Renal cortex interstitium (tissue), 11 donors: Measurements from ENCODE around the gene VILL. TPM values are rescaled to one million over a fixed set of nuclear protein-coding genes. Genes with fewer than 3 reads are reported as not detected.

Experiments
- DNase-seq, 11 donors: peaks; one replicate each; pipeline ENCODE4 v3.0.0-alpha.2; 2013; ENCODE audit warnings: low read depth in 9 of 11, low spot score in 4 of 11; ENCODE audit errors: extremely low read depth in 1 of 11
- polyA plus RNA-seq, 3 donors: library from polyadenylated mRNA; unstranded; fragments of 120-200 nt; gene quantifications; one replicate each; pipeline ENCODE4 v1.2.1, GENCODE V29; 2013; ENCODE audit not compliant: insufficient read length in 3 of 3

The VILL gene
- polyA plus RNA-seq, 3 donors, result 9.3 to 13.9 (median 12.2) TPM

- no peak for DNase-seq
Measured at GRCh38 chr3:38006031-38006430, 15.4 kb downstream of the VILL start.

GRCh38 chr3:38006445-38006995 lies 15.9 kb downstream of the VILL start:
- no peak for DNase-seq

GRCh38 chr3:38007754-38008090 lies 17.1 kb downstream of the VILL start:
- DNase-seq, result no peak

- DNase-seq, result no peak
Measured at GRCh38 chr3:38008191-38008701, 17.7 kb downstream of the VILL start.

- DNase-seq, result no peak
Measured at GRCh38 chr3:38008971-38009580, 18.5 kb downstream of the VILL start.

- no peak for DNase-seq
Measured at GRCh38 chr3:38009807-38010591, 19.4 kb downstream of the VILL start.

GRCh38 chr3:38011111-38011510 lies 20.5 kb downstream of the VILL start:
- DNase-seq, result no peak

- DNase-seq, result no peak
Measured at GRCh38 chr3:38015485-38015884, 24.9 kb downstream of the VILL start.

- DNase-seq, result no peak
Measured at GRCh38 chr3:38015984-38016383, 25.4 kb downstream of the VILL start.

- DNase-seq, result no peak
Measured at GRCh38 chr3:38016410-38016809, 25.8 kb downstream of the VILL start.

- DNase-seq, result no peak
Measured at GRCh38 chr3:38016847-38017444, 26.4 kb downstream of the VILL start.

- no peak for DNase-seq
Measured at GRCh38 chr3:38017445-38018295, 27.1 kb downstream of the VILL start.

- DNase-seq, result no peak
Measured at GRCh38 chr3:38018296-38019266, 28.0 kb downstream of the VILL start.

GRCh38 chr3:38019658-38020341 lies 29.2 kb downstream of the VILL start:
- DNase-seq, result no peak

GRCh38 chr3:38020342-38020726 lies 29.7 kb downstream of the VILL start:
- no peak for DNase-seq

GRCh38 chr3:38021196-38021595 lies 30.6 kb downstream of the VILL start:
- no peak for DNase-seq

GRCh38 chr3:38022301-38022700 lies 31.7 kb downstream of the VILL start:
- no peak for DNase-seq
